ENCODE measurements around the gene IVNS1ABP. TPM values are rescaled to one million over a fixed set of nuclear protein-coding genes. Genes with fewer than 3 reads are reported as not detected.
"Not testable (repeated sequence)": the region's sequence is repeated elsewhere in the genome, so short reads cannot be mapped to it uniquely, and the experiment has no call there.

IVNS1ABP gene
- total RNA-seq, 1 donor from 2014 or later: 125 TPM

- no peak overlapping the region for H3K4me3 Mint-ChIP-seq
- no peak for TF ChIP-seq CTCF (conservative IDR thresholded peaks at IDR 0.05)
- H3K9me3 Mint-ChIP-seq: peaks cover 3% of the 10 kb centered on the region
- no peaks in the 10 kb centered on the region for H3K36me3 Mint-ChIP-seq (ENCODE audit: low read depth)
- H3K27me3 Mint-ChIP-seq (ENCODE audit: low read depth): no peaks in the 10 kb centered on the region
- DNase-seq (ENCODE audit: low read depth, low spot score): no peak
- no peak overlapping the region for H3K27ac Mint-ChIP-seq (ENCODE audit: unreplicated experiment)
- H3K4me1 Mint-ChIP-seq: no peaks in the 10 kb centered on the region
These were observed 17.1 kb upstream of the IVNS1ABP start for GRCh38 chr1:185334182-185334581.

GRCh38 chr1:185328255-185328654 lies 11.2 kb upstream of the IVNS1ABP start:
- H3K36me3 Mint-ChIP-seq (ENCODE audit: low read depth): no peaks in the 10 kb centered on the region
- no peak overlapping the region for H3K4me3 Mint-ChIP-seq
- H3K27me3 Mint-ChIP-seq (ENCODE audit: low read depth): no peaks in the 10 kb centered on the region
- no peak overlapping the region for H3K27ac Mint-ChIP-seq (ENCODE audit: unreplicated experiment)
- no peaks in the 10 kb centered on the region for H3K4me1 Mint-ChIP-seq
- H3K9me3 Mint-ChIP-seq: no peaks in the 10 kb centered on the region
- no peak for DNase-seq (ENCODE audit: low read depth, low spot score)
- TF ChIP-seq CTCF (conservative IDR thresholded peaks at IDR 0.05): no peak

GRCh38 chr1:185325413-185325812 lies 8.4 kb upstream of the IVNS1ABP start:
- H3K4me1 Mint-ChIP-seq: no peaks in the 10 kb centered on the region
- H3K27ac Mint-ChIP-seq (ENCODE audit: unreplicated experiment): no peak overlapping the region
- no peak for TF ChIP-seq CTCF (conservative IDR thresholded peaks at IDR 0.05)
- H3K27me3 Mint-ChIP-seq (ENCODE audit: low read depth): no peaks in the 10 kb centered on the region
- no peak overlapping the region for H3K4me3 Mint-ChIP-seq
- DNase-seq (ENCODE audit: low read depth, low spot score): no peak
- peaks cover 13% of the 10 kb centered on the region for H3K36me3 Mint-ChIP-seq (ENCODE audit: low read depth)
- H3K9me3 Mint-ChIP-seq: peaks cover 4% of the 10 kb centered on the region

GRCh38 chr1:185324118-185324517 lies 7.1 kb upstream of the IVNS1ABP start:
- DNase-seq (ENCODE audit: low read depth, low spot score): no peak
- peaks cover 6% of the 10 kb centered on the region for H3K9me3 Mint-ChIP-seq
- no peaks in the 10 kb centered on the region for H3K27me3 Mint-ChIP-seq (ENCODE audit: low read depth)
- peaks cover 15% of the 10 kb centered on the region for H3K36me3 Mint-ChIP-seq (ENCODE audit: low read depth)
- no peak overlapping the region for H3K27ac Mint-ChIP-seq (ENCODE audit: unreplicated experiment)
- no peak for TF ChIP-seq CTCF (conservative IDR thresholded peaks at IDR 0.05)
- no peak overlapping the region for H3K4me3 Mint-ChIP-seq
- peaks cover 2% of the 10 kb centered on the region for H3K4me1 Mint-ChIP-seq

GRCh38 chr1:185322636-185323035 lies 5.6 kb upstream of the IVNS1ABP start:
- no peak for DNase-seq (ENCODE audit: low read depth, low spot score)
- H3K36me3 Mint-ChIP-seq (ENCODE audit: low read depth): peaks cover 15% of the 10 kb centered on the region
- no peak overlapping the region for H3K4me3 Mint-ChIP-seq
- H3K4me1 Mint-ChIP-seq: peaks cover 16% of the 10 kb centered on the region
- H3K27me3 Mint-ChIP-seq (ENCODE audit: low read depth): no peaks in the 10 kb centered on the region
- no peak for TF ChIP-seq CTCF (conservative IDR thresholded peaks at IDR 0.05)
- H3K27ac Mint-ChIP-seq (ENCODE audit: unreplicated experiment): no peak overlapping the region
- H3K9me3 Mint-ChIP-seq: peaks cover 6% of the 10 kb centered on the region

GRCh38 chr1:185321653-185322221 lies 4.7 kb upstream of the IVNS1ABP start:
- peaks cover 22% of the 10 kb centered on the region for H3K4me1 Mint-ChIP-seq
- H3K27me3 Mint-ChIP-seq (ENCODE audit: low read depth); H3K27ac Mint-ChIP-seq (ENCODE audit: unreplicated experiment); H3K9me3 Mint-ChIP-seq; H3K4me3 Mint-ChIP-seq; DNase-seq (ENCODE audit: low read depth, low spot score): not testable (repeated sequence)
- peaks cover 19% of the 10 kb centered on the region for H3K36me3 Mint-ChIP-seq (ENCODE audit: low read depth)

GRCh38 chr1:185321104-185321503 lies 4.1 kb upstream of the IVNS1ABP start:
- H3K36me3 Mint-ChIP-seq (ENCODE audit: low read depth): peaks cover 19% of the 10 kb centered on the region
- H3K4me1 Mint-ChIP-seq: peaks cover 22% of the 10 kb centered on the region
- H3K27ac Mint-ChIP-seq (ENCODE audit: unreplicated experiment); H3K9me3 Mint-ChIP-seq; H3K27me3 Mint-ChIP-seq (ENCODE audit: low read depth); DNase-seq (ENCODE audit: low read depth, low spot score); H3K4me3 Mint-ChIP-seq: not testable (repeated sequence)
